ENCODE results near the gene HYDIN. TPM values are rescaled to one million over a fixed set of nuclear protein-coding genes. Genes with fewer than 3 reads are reported as not detected.

The HYDIN gene
- polyA plus RNA-seq, 1 donor from 2014 or later = 2.2 TPM

GRCh38 chr16:70800311-70800710 is 430.2 kb downstream of the HYDIN start:
- Histone ChIP-seq H4K20me1 (ENCODE audit: insufficient read depth) (no peaks in the 10 kb centered on the region), H3K9me2 (ENCODE audit: insufficient read depth, low read length) (no peaks in the 10 kb centered on the region), H3F3A (ENCODE audit: insufficient read depth, low read length, poor library complexity, severe bottlenecking) (no peaks in the 10 kb centered on the region), H3K9me3 (ENCODE audit: low read length) (no peaks in the 10 kb centered on the region), H3K4me2 (ENCODE audit: low read length) (peak overlapping the region; percentile 98), H3K9ac (ENCODE audit: low read length) (peak overlapping the region; percentile 77), H3K79me2 (replicated peaks; ENCODE audit: insufficient read depth, low read length) (peaks cover 39% of the 10 kb centered on the region), H2AFZ (ENCODE audit: low read depth, low read length) (no peak overlapping the region), H3K27ac (ENCODE audit: low read length) (peak overlapping the region; percentile 56), H3K36me3 (ENCODE audit: insufficient read depth, low read length) (no peaks in the 10 kb centered on the region), H3K4me3 (ENCODE audit: low read length) (peak overlapping the region; percentile 81), H3K27me3 (ENCODE audit: insufficient read depth, low read depth, low read length) (no peaks in the 10 kb centered on the region)
- TF ChIP-seq POLR2AphosphoS5 (IDR thresholded peaks at IDR 0.05) = no peak
- TF ChIP-seq CTCF (IDR thresholded peaks at IDR 0.05; ENCODE audit: poor library complexity, severe bottlenecking) = no peak
- TF ChIP-seq MXI1 (conservative IDR thresholded peaks at IDR 0.05; ENCODE audit: poor library complexity, severe bottlenecking) = no peak

GRCh38 chr16:70796301-70796700 is 434.2 kb downstream of the HYDIN start:
- H3K9me2 ChIP-seq (ENCODE audit: insufficient read depth, low read length) = no peaks in the 10 kb centered on the region

More at GRCh38 chr16:70796301-70796700, 434.2 kb downstream of the HYDIN start:
- Histone ChIP-seq H3K27me3 (ENCODE audit: insufficient read depth, low read depth, low read length) (no peaks in the 10 kb centered on the region), H2AFZ (ENCODE audit: low read depth, low read length) (no peak overlapping the region), H3K9ac (ENCODE audit: low read length) (no peak overlapping the region), H3F3A (ENCODE audit: insufficient read depth, low read length, poor library complexity, severe bottlenecking) (no peaks in the 10 kb centered on the region), H3K36me3 (ENCODE audit: insufficient read depth, low read length) (no peaks in the 10 kb centered on the region), H3K79me2 (replicated peaks; ENCODE audit: insufficient read depth, low read length) (peaks cover 39% of the 10 kb centered on the region), H3K4me2 (ENCODE audit: low read length) (no peak overlapping the region), H4K20me1 (ENCODE audit: insufficient read depth) (no peaks in the 10 kb centered on the region), H3K27ac (ENCODE audit: low read length) (no peak overlapping the region), H3K9me3 (ENCODE audit: low read length) (no peaks in the 10 kb centered on the region), H3K4me3 (ENCODE audit: low read length) (no peak overlapping the region)
- TF ChIP-seq EZH2 (IDR thresholded peaks at IDR 0.05; ENCODE audit: borderline replicate concordance, insufficient read depth, low read length, poor library complexity, severe bottlenecking) (no peak), MXI1 (conservative IDR thresholded peaks at IDR 0.05; ENCODE audit: poor library complexity, severe bottlenecking) (no peak), RAD21 (conservative IDR thresholded peaks at IDR 0.05) (no peak), TAF1 (IDR thresholded peaks at IDR 0.05; ENCODE audit: low read depth) (no peak), SMC3 (conservative IDR thresholded peaks at IDR 0.05; ENCODE audit: poor library complexity) (no peak), EP300 (conservative IDR thresholded peaks at IDR 0.05; ENCODE audit: poor library complexity, severe bottlenecking) (no peak), CTCF (IDR thresholded peaks at IDR 0.05; ENCODE audit: poor library complexity, severe bottlenecking) (no peak), POLR2AphosphoS5 (IDR thresholded peaks at IDR 0.05) (no peak), REST (IDR thresholded peaks at IDR 0.05; ENCODE audit: borderline replicate concordance) (no peak)
